ENCODE data around the gene REV3L. TPM values are rescaled to one million over a fixed set of nuclear protein-coding genes. Genes with fewer than 3 reads are reported as not detected.

Gene REV3L
- total RNA-seq, 1 experiment from 2014 or later, result 17.2 TPM

- TF ChIP-seq CTCF (IDR thresholded peaks at IDR 0.05; ENCODE audit: unreplicated experiment), result no peak
- no peak for DNase-seq
- peaks cover 9% of the 10 kb centered on the region for H3K36me3 Mint-ChIP-seq (ENCODE audit: insufficient read depth, unreplicated experiment)
- H3K4me1 Mint-ChIP-seq (ENCODE audit: low read depth, unreplicated experiment), result peaks cover 31% of the 10 kb centered on the region
- BruUV-seq (replicated peaks), result no TSS peak
- peak overlapping the region; percentile 49 for H3K27ac Mint-ChIP-seq (ENCODE audit: unreplicated experiment)
- no peak overlapping the region for H3K4me3 Mint-ChIP-seq (ENCODE audit: low read depth, unreplicated experiment)
- intact Hi-C loops (cut with micrococcal nuclease; ENCODE audit: unreplicated experiment), result loop anchor here (10.0 kb wide), 1 partner anchor 90 kb away; no protein-coding TSS in a partner anchor
- CTCF ChIA-PET, result no interaction called here
- no peaks in the 10 kb centered on the region for H3K27me3 Mint-ChIP-seq (ENCODE audit: unreplicated experiment)
- H3K9me3 Mint-ChIP-seq (ENCODE audit: low read depth, unreplicated experiment), result no peaks in the 10 kb centered on the region
Measured at GRCh38 chr6:111354758-111355555, 128.1 kb downstream of the REV3L start.

GRCh38 chr6:111353912-111354462 lies 129.0 kb downstream of the REV3L start:
- no peak for TF ChIP-seq CTCF (IDR thresholded peaks at IDR 0.05; ENCODE audit: unreplicated experiment)
- H3K4me3 Mint-ChIP-seq (ENCODE audit: low read depth, unreplicated experiment), result no peak overlapping the region
- no peaks in the 10 kb centered on the region for H3K27me3 Mint-ChIP-seq (ENCODE audit: unreplicated experiment)
- no TSS peak for BruUV-seq (replicated peaks)
- H3K36me3 Mint-ChIP-seq (ENCODE audit: insufficient read depth, unreplicated experiment), result peaks cover 9% of the 10 kb centered on the region
- no peak for DNase-seq
- no peaks in the 10 kb centered on the region for H3K9me3 Mint-ChIP-seq (ENCODE audit: low read depth, unreplicated experiment)
- no peak overlapping the region for H3K27ac Mint-ChIP-seq (ENCODE audit: unreplicated experiment)
- H3K4me1 Mint-ChIP-seq (ENCODE audit: low read depth, unreplicated experiment), result peaks cover 31% of the 10 kb centered on the region
- intact Hi-C loops (cut with micrococcal nuclease; ENCODE audit: unreplicated experiment), result loop anchor here (10.0 kb wide), 1 partner anchor 89 kb away; no protein-coding TSS in a partner anchor
- CTCF ChIA-PET, result no interaction called here

GRCh38 chr6:111347589-111347988 lies 135.4 kb downstream of the REV3L start:
- no peak overlapping the region for H3K27ac Mint-ChIP-seq (ENCODE audit: unreplicated experiment)
- H3K27me3 Mint-ChIP-seq (ENCODE audit: unreplicated experiment), result no peaks in the 10 kb centered on the region
- no peaks in the 10 kb centered on the region for H3K36me3 Mint-ChIP-seq (ENCODE audit: insufficient read depth, unreplicated experiment)
- H3K4me1 Mint-ChIP-seq (ENCODE audit: low read depth, unreplicated experiment), result no peaks in the 10 kb centered on the region
- H3K9me3 Mint-ChIP-seq (ENCODE audit: low read depth, unreplicated experiment), result no peaks in the 10 kb centered on the region
- BruUV-seq (replicated peaks), result no TSS peak
- CTCF ChIA-PET, result no interaction called here
- H3K4me3 Mint-ChIP-seq (ENCODE audit: low read depth, unreplicated experiment), result no peak overlapping the region
- intact Hi-C loops (cut with micrococcal nuclease; ENCODE audit: unreplicated experiment), result no loop called here
- no peak for TF ChIP-seq CTCF (IDR thresholded peaks at IDR 0.05; ENCODE audit: unreplicated experiment)
- DNase-seq, result no peak

GRCh38 chr6:111342913-111343312 lies 140.1 kb downstream of the REV3L start:
- no peak for TF ChIP-seq CTCF (IDR thresholded peaks at IDR 0.05; ENCODE audit: unreplicated experiment)
- no peak for DNase-seq
- Mint-ChIP-seq H3K27me3 (ENCODE audit: unreplicated experiment) (no peaks in the 10 kb centered on the region), H3K9me3 (ENCODE audit: low read depth, unreplicated experiment) (no peaks in the 10 kb centered on the region), H3K4me1 (ENCODE audit: low read depth, unreplicated experiment) (no peaks in the 10 kb centered on the region), H3K27ac (ENCODE audit: unreplicated experiment) (no peak overlapping the region), H3K36me3 (ENCODE audit: insufficient read depth, unreplicated experiment) (no peaks in the 10 kb centered on the region), H3K4me3 (ENCODE audit: low read depth, unreplicated experiment) (no peak overlapping the region)
- intact Hi-C loops (cut with micrococcal nuclease; ENCODE audit: unreplicated experiment), result no loop called here
- CTCF ChIA-PET, result no interaction called here
- no TSS peak for BruUV-seq (replicated peaks)
